GM18858 (cell line): Measurements from ENCODE around the gene CCDC18.
A peak's percentile ranks its signal among the peaks of the same experiment; 100 is the strongest.
"Not testable (repeated sequence)": the region's sequence is repeated elsewhere in the genome, so short reads cannot be mapped to it uniquely, and the experiment has no call there.

Experiments
- ATAC-seq: cut with Tn5 transposase; IDR thresholded peaks from one replicate; pipeline ENCODE4 v1.9.1; 2021; ENCODE audit not compliant: unreplicated experiment

CCDC18 gene

GRCh38 chr1:93170141-93170678, 10.3 kb upstream of the CCDC18 start:
- not testable (repeated sequence) for ATAC-seq

DNA sequence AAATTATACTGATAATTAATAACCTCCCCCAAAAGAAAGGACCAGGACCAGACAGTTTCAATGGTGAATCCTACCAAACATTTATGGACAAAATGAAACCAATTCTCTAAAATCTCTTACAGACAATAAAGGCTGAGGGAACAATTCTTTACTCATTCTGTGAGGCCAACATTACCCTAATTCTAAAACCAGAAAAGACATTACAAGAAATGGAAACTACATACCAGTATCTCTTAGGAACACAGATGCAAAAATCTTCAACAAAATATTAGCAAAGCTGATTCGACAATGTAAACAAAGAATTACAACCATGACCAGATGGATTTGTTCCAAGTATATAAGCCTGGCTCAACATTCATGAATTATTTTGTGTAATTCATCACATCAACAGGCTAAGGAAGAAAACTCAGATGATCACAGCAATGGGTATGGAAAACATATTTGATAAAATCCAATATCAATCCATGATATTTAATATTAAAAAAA, 8.9 kb upstream of the CCDC18 start:
- no peak for ATAC-seq

GRCh38 chr1:93172778-93173177, 7.7 kb upstream of the CCDC18 start:
- no peak for ATAC-seq

DNA sequence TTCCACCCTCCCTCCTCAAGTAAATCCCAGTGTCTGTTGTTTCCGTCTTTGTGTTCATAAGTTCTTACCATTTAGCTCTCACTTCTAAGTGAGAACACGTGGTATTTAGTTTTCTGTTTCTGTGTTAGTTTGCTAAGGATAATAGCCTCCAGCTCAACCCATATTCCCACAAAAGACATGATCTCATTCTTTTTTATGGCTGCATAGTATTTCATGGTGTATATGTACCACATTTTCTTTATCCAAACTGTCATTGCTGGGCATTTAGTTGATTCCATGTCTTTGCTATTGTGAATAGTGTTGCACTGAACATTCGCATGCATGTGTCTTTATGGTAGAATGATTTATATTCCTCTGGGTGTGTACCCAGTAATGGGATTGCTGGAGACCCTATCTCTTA, 5.9 kb upstream of the CCDC18 start:
- not testable (repeated sequence) for ATAC-seq

DNA sequence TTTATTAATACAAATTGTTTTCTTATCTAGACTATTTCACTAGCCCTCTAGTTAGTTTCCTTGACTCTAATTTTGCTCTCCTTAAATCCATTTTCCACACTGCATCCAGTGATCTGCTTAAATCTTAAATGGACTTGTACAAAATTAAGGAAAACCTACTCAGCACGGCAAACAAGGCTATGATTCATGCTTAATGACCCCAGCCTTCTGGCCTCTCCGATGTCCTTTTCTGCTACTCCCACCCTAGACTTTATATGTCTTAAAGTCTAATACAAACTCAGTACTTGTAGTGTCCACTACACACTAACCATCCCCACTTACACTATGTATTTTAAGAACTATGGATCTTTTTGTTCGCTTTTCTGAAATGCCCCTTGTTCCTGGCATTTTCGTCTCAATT, 2.5 kb upstream of the CCDC18 start:
- no peak for ATAC-seq

- no peak for ATAC-seq
Measured at GRCh38 chr1:93178418-93178817, 2.1 kb upstream of the CCDC18 start.

DNA sequence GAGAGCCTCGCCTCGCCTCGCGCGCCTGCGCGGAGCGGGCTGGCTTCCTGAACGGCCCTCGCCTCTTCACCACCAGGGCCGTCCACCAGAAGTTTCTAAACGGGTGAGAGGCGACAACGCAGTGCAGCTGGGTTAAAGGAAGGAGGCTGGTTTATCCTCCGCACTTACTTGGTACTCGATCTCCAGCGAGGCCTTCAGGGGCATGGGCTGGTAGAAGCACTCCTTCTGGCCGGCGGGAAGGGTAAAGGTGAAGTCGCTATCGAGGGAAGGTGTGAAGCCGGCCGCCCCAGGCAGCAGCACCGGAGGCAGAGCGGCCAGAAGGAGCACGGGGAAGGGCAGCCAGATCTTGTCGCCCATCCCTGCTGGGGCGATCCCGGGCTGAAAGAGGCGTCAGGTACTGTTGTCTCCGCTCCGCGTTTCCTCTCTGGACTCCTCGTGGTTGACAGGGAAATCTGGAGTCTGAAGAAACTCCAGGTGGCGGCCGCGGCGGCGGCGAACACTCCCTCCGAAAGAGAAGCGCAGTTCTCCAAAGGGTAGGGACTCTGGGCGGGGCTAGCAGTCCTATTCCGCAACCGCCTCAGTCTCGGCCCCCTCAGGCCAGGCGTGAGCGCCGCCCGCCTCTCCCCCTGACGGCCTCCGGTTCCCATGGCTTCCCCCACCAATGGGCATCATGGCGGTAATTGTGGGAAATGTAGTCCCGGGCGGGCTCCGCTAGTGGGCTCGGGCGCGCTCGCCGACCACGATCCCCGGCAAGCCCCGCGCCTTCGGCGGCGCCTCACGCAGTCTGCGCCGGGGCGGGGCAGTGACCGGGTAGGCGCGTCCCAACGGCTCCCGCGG, 420 bp upstream of the CCDC18 start, which contains the start of gene TMED5:
Gene TMED5 (minus strand): TSS at position 528 of the 837 bp plus-strand sequence. CDS start 171 bp downstream, at position 357.
- peak; percentile 80 for ATAC-seq

DNA sequence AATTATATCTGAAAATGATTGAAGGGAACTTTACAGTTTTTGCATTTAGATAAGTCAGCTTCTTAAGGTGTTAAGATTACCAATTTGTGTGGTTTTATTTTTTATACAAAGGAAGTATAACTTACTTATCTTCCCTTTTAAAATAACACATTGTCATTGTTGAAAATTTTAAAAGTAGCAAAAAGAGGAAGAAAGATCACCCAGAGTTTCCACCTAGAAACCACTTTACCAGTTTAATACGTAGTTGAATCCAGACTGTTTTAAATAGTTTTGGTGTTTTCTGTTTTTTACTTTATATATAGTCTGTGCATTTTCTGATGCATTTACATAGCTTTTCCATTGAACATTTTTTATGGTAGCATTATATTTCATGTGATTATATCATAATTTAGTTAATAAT, 6.1 kb downstream of the CCDC18 start:
- ATAC-seq: no peak

- no peak for ATAC-seq
Measured at GRCh38 chr1:93190432-93190831, 9.9 kb downstream of the CCDC18 start.

- ATAC-seq: no peak
Measured at GRCh38 chr1:93194231-93194990, 13.9 kb downstream of the CCDC18 start.

GRCh38 chr1:93196591-93196990, 16.1 kb downstream of the CCDC18 start:
- no peak for ATAC-seq

DNA sequence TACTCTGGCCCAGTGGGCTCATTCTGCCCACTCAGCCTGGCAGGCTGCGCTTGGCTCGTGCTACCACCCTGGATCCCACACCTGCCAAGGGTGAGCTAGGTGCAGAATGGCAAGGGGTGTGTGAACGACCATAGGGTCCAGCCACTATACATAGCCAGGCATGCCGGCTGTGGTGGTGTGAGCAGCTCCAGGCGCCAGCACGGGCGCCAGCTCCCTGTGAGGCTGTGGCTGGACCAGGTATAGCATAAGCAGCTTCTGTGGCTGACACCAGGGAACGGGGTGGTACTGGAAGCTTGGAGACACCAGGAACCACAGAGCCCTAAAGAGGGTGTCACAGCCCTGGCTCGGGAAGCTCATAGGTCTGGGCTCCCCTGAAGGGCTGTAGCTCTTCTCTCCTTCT, 18.6 kb downstream of the CCDC18 start:
- no peak for ATAC-seq

DNA sequence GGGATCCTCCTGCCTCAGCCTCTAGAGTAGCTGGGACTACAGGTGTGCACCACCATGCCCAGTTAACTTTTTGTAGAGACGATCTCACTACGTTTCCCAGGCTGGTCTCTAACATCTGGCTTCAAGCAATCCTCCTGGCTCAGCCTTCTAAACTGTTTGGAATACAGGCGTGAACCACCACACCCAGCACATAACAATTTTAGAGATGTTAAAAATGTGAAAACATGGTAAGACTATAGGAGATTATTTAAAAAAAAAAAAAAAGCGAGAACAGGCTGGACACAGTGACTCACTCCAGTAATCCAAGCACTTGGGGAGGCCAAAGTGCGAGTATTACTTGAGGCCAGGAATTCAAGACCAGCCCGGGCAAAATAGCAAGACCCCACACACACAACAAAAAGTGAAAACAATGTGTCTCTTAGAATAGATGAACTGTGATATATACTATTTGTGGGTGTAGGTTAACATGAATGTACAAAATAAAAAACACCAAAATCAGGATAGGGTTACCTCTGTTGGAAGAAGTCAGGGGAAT, 19.6 kb downstream of the CCDC18 start:
- ATAC-seq: no peak

DNA sequence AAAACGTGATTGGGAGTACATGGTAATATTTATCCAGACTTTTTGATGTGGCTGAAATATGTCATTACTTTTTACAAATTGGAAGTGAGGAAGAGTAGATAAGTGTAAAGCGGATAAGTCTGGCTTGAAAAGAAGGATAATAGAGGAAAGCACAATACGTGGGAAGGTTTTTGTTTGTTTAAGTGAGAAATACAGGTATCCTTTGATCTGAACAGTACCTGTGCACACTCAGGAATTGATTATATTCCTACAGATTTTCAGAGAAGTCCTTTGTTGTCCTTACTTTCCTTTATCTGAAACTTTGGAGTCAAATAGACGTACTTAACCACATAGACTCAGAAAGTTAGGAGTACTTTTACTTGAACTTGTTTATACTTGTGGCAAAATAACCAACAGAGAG, 20.2 kb downstream of the CCDC18 start:
- no peak for ATAC-seq

GRCh38 chr1:93205892-93206566, 25.5 kb downstream of the CCDC18 start:
- no peak for ATAC-seq

DNA sequence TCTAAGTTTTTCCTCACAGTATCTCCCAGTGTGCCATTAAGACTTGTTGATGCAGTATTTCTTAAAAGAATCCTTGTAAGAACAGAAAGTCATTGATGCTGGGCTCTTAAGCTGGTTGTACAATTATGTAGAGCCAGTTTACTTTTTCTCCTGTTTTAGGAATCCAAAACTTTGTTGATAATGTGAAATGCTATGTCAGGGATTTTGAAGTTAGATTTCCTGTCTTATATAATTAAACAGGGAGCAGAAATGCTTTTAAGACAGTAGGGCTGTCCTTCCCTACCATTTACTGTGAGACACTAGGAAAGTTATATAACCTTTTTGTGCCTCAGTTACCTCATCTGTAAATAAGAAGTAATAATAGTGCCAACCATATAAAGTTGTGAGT, 26.0 kb downstream of the CCDC18 start:
- ATAC-seq: no peak

DNA sequence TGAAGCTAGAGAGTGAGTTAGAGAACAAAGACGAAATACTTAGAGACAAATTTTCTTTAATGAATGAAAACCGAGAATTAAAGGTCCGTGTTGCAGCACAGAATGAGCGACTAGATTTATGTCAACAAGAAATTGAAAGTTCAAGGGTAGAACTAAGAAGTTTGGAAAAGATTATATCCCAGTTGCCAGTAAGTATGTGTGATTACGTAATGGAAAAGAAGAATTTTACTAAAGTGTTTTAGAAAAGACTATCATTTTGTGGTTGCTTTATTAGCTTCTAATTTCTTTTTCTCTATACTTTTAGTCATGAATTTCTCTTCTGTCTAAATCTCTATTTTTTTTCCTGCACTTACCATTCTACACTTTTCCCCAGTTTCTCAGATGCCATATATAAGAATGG, 26.7 kb downstream of the CCDC18 start:
- no peak for ATAC-seq

DNA sequence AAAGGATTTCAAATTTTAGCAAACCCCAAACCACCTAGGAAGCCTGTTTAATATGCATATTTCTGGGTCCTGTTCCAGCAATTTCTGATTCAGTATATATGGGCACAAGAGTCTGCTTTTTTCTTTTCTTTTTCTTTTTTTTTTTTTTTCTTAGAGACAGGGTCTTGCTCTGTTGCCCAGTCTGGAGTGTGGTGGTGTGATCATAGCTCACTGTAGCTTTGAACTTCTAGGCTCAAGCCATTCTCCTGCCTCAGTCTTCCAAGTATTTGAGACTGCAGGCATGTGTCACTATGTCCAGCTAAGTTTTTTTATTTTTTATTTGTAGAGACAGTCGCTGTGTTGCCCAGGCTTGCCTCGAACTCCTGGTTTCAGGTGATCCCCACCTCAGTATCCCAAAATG, 34.8 kb downstream of the CCDC18 start:
- ATAC-seq: no peak

DNA sequence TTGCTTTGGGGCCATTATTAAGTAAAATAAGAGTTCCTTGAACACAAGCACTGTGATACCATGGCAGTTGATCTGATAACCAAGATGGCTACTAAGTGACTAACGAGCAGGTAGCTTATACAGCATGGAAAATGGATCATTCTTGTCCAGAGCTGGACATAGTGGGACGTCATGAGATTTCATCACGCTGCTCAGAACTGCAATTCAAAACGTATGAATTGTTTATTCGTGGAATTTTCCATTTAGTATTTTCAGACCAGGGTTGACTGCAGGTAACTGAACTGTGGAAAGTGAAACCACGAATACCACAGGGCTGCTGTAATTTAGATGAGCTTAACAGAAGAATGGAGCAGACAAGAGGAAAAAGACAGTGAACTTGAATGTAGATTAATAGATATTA, 38.9 kb downstream of the CCDC18 start:
- ATAC-seq: peak; percentile 71

- not testable (repeated sequence) for ATAC-seq
Measured at GRCh38 chr1:93220716-93221115, 40.2 kb downstream of the CCDC18 start.

GRCh38 chr1:93221913-93222312, 41.4 kb downstream of the CCDC18 start:
- no peak for ATAC-seq
